ENCODE results near the gene ARHGAP24.

DNA sequence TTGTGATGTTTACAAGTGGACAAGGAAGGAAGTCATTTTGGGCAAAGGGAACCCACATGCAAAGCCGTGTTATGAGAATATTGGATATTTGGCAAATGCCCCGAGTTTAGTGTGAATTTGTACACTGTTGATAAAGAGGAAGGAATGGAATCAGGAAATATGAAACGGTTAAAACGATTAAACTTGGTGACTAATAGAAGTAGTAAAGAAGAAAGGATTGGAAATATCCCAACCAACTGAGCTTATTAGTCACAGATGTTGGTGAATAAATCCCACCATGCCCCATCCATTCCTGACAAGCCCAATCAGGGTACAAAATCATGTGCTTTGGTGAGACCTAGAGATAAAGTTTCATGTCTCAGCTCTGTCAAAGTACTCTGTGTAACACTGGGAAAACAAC lies 22.0 kb downstream of the ARHGAP24 start:
- TF ChIP-seq, protein P1, sequence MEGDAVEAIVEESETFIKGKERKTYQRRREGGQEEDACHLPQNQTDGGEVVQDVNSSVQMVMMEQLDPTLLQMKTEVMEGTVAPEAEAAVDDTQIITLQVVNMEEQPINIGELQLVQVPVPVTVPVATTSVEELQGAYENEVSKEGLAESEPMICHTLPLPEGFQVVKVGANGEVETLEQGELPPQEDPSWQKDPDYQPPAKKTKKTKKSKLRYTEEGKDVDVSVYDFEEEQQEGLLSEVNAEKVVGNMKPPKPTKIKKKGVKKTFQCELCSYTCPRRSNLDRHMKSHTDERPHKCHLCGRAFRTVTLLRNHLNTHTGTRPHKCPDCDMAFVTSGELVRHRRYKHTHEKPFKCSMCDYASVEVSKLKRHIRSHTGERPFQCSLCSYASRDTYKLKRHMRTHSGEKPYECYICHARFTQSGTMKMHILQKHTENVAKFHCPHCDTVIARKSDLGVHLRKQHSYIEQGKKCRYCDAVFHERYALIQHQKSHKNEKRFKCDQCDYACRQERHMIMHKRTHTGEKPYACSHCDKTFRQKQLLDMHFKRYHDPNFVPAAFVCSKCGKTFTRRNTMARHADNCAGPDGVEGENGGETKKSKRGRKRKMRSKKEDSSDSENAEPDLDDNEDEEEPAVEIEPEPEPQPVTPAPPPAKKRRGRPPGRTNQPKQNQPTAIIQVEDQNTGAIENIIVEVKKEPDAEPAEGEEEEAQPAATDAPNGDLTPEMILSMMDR (IDR thresholded peaks at IDR 0.05; ENCODE audit: low read length), result no peak
- no peak for TF ChIP-seq EZH2 (optimal IDR thresholded peaks at IDR 0.05; ENCODE audit: low read depth, low read length)

Measured in MM.1S (cell line).